H1 (cell line): ENCODE data around the gene PYCARD.
A peak's percentile ranks its signal among the peaks of the same experiment; 100 is the strongest.

Experiments used
- CHD2 ChIP-seq: IDR thresholded peaks from 2 replicates; pipeline ENCODE4 v1.6.1; 2012; ENCODE audit warnings: low read length, improper control_type of control experiment
- CTCF ChIP-seq, 3 experiments: IDR thresholded peaks; 1 replicate in 2 of 3; 2 replicates in 1 of 3; pipeline versions ENCODE4 v1.5.1 to v1.6.1; 2011; ENCODE audit warnings: low read length in 3 of 3, mild to moderate bottlenecking in 3 of 3, inconsistent platforms in 2 of 3, low read depth in 1 of 3, moderate library complexity in 1 of 3; ENCODE audit not compliant: insufficient read depth in 1 of 3; ENCODE audit errors: control extremely low read depth in 1 of 3
- EZH2 ChIP-seq: fragments of 200-600 bp; sonication (generic); IDR thresholded peaks from 2 replicates; pipeline ENCODE4 v1.7.1; 2012; ENCODE audit warnings: low read depth, mild to moderate bottlenecking, moderate library complexity, low read length, inconsistent platforms; ENCODE audit not compliant: severe bottlenecking
- HDAC2 ChIP-seq, 2 experiments: fragments of 300-600 bp in 1 of 2; sonication (generic) in 1 of 2; IDR thresholded peaks; 2 replicates each; pipeline ENCODE4 v1.6.1; 2011 to 2012; ENCODE audit warnings: low read depth in 2 of 2, low read length in 2 of 2, mild to moderate bottlenecking in 2 of 2, moderate library complexity in 2 of 2, borderline replicate concordance in 1 of 2, inconsistent platforms in 1 of 2
- KDM4A ChIP-seq: IDR thresholded peaks from one replicate; pipeline ENCODE4 v1.7.1; 2012; ENCODE audit warnings: low read depth, mild to moderate bottlenecking, moderate library complexity, low read length, inconsistent platforms; ENCODE audit not compliant: severe bottlenecking
- PHF8 ChIP-seq: fragments of 200-600 bp; sonication (generic); conservative IDR thresholded peaks from 2 replicates; pipeline ENCODE4 v1.7.1; 2012; ENCODE audit warnings: low read depth, mild to moderate bottlenecking, inconsistent platforms, low read length, moderate library complexity
- POLR2A ChIP-seq, 2 experiments: IDR thresholded peaks; 1 replicate in 1 of 2; 2 replicates in 1 of 2; pipeline ENCODE4 v1.6.1; 2011; ENCODE audit warnings: low read depth in 2 of 2, low read length in 2 of 2, mild to moderate bottlenecking in 2 of 2; ENCODE audit errors: control extremely low read depth in 1 of 2
- SIN3A ChIP-seq, 2 experiments: IDR thresholded peaks in 1 of 2; conservative IDR thresholded peaks in 1 of 2; 2 replicates each; pipeline ENCODE4 v1.6.1; 2011 to 2012; ENCODE audit warnings: low read length in 2 of 2, improper control_type of control experiment in 1 of 2, low read depth in 1 of 2, mild to moderate bottlenecking in 1 of 2

GRCh38 chr16:31183432-31184428, 18.8 kb downstream of the PYCARD start:
- TF ChIP-seq CTCF (IDR thresholded peaks at IDR 0.05; ENCODE audit: control extremely low read depth in 1 of 3, insufficient read depth in 1 of 3, low read depth in 1 of 3, low read length in 3 of 3) (no peak), HDAC2 (IDR thresholded peaks at IDR 0.05; ENCODE audit: borderline replicate concordance in 1 of 2, low read depth in 2 of 2, low read length in 2 of 2) (no peak), POLR2A (IDR thresholded peaks at IDR 0.05; ENCODE audit: control extremely low read depth in 1 of 2, low read depth in 2 of 2, low read length in 2 of 2) (peak in 1 of 2 experiments; percentile 43; a peak in 1 of 3 replicates), SIN3A (conservative IDR thresholded peaks at IDR 0.05 in 1 of 2, IDR thresholded peaks at IDR 0.05 in 1 of 2; ENCODE audit: low read depth in 1 of 2, low read length in 2 of 2) (no peak), KDM4A (no peak), EZH2 (no peak), PHF8 (no peak), CHD2 (no peak)
